HG03159 (cell line): Measurements from ENCODE around the gene ATIC.

ENCODE experiments used
- ATAC-seq: cut with Tn5 transposase; IDR thresholded peaks from one replicate; pipeline ENCODE4 v1.9.1; 2021; ENCODE audit warnings: mild to moderate bottlenecking, moderate library complexity; ENCODE audit not compliant: unreplicated experiment

Gene ATIC

GRCh38 chr2:215314896-215315295 is 3.0 kb downstream of the ATIC start:
- ATAC-seq: no peak

DNA sequence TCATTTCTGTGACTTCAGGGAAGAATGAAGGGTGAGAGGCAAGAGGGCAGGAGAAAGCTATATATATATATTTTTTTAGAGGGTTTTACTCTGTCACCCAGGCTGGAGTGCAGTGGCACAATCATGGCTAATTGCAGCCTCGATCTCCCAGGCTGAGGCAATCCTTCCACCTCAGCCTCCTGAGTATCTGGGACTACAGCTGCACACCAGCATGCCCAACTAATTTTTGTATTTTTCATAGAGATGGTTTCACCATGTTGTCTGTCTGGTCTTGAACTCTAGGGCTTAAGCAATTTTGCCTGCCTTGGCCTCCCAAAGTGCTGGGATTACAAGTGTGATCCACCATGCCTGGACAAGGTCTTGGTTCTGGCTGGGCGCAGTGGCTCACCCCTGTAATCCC is 3.4 kb downstream of the ATIC start:
- no peak for ATAC-seq

DNA sequence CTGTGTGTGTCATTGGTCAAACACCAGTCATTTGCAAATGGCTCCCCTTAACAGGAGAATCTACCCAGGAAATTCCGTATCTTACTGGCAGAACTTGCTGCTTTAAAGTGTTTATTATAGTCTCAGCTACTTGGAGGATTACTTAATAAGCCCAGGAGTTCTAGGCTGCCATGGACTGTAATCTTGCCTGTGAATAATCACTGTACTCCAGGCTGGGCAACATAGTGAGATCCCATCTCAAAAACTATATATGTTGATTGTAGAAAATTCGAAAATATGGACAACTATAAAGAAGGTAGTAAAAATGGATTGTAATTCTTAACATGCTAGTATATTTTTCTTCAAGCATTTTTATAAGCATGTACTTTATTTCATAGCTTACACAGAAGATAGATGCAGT is 4.5 kb downstream of the ATIC start:
- ATAC-seq: no peak

DNA sequence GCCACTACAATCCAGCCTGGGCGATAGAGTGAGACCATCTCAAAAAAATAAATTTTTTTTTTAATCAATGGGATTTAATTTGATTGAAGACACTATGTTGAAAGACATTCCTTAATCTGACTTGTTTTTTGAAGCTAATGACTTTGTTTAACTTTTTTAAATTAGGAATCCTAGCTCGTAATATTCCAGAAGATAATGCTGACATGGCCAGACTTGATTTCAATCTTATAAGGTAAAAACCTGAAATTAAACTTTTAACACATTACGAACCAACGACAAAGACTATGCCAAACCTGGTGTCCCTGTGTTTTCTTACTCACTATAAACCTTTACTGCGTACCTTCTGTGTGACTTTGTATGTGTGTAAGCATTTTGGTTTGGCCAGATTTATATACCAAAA is 7.6 kb downstream of the ATIC start:
- no peak for ATAC-seq

DNA sequence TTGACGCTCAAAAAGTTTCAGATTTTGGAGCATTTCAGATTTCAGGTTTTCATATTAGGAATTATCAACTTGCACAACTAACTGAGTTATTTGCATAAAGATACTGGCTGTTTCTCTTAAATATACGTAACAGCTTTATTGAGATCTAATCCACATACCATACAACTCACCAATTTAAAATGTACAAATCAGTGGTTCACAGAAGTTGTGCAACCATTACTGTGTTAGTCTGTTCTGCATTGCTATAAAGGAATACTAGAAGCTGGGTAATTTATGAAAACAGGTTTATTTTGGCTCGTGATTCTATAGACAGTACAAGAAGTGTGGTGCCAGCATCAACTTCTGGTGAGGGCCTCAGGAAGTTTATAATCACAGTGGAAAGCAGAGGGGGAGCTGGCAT is 8.2 kb downstream of the ATIC start:
- ATAC-seq: no peak

GRCh38 chr2:215320679-215321078 is 8.8 kb downstream of the ATIC start:
- ATAC-seq: no peak

- ATAC-seq: no peak
Observed at GRCh38 chr2:215324811-215325210, 13.0 kb downstream of the ATIC start.

- no peak for ATAC-seq
Observed at GRCh38 chr2:215328066-215328465, 16.2 kb downstream of the ATIC start.

DNA sequence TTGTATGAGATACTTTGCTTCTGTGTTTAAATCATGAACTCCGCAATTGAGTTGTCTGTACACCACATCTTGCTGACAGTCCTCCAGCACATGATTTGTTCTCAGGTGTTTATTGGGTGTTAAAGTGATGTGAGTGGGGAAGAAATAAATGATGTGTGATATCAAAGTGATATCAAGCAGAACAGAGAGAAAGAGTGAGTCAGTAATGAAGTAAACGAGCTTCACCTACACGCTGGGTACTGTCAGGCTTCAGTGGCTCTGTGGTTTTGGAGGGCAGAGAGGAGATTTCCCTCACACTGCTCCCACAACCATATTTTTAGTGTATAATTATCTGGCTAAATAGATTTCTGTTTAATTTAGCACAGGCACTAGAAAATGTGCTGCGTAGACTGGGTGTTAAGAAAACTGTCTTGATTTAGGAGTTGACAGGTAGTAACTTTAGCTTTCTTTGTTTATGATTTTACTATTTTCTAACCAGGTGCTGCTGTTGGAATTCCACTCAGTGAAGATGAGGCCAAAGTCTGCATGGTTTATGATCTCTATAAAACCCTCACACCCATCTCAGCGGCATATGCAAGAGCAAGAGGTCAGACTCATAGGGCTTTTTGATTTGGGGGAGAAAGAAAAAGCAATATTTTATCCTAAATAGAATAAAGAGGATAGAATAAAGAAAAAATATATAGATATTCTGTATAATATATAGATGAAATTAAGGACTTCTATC is 21.2 kb downstream of the ATIC start:
- ATAC-seq: no peak

- ATAC-seq: no peak
Observed at GRCh38 chr2:215338883-215339679, 27.2 kb downstream of the ATIC start.

DNA sequence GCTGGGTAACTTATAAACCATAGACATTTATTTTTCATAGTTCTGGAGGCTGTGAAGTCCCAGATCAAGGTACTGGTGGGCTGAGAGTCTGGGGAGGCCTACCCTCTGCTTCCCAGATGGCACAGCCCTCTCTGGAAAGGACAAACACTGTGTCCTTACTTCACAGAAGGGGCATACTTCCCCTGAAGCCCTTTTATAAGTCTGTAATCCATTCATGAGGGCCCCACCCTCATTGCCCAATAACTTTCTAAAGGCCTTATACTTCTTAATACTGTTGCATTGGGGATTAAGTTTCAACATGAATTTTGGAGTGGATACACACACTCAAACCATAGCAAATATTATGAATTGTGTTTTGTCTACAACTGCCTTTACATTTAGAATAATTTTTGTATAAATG is 36.0 kb downstream of the ATIC start:
- no peak for ATAC-seq

GRCh38 chr2:215352602-215353001 is 40.7 kb downstream of the ATIC start:
- no peak for ATAC-seq

DNA sequence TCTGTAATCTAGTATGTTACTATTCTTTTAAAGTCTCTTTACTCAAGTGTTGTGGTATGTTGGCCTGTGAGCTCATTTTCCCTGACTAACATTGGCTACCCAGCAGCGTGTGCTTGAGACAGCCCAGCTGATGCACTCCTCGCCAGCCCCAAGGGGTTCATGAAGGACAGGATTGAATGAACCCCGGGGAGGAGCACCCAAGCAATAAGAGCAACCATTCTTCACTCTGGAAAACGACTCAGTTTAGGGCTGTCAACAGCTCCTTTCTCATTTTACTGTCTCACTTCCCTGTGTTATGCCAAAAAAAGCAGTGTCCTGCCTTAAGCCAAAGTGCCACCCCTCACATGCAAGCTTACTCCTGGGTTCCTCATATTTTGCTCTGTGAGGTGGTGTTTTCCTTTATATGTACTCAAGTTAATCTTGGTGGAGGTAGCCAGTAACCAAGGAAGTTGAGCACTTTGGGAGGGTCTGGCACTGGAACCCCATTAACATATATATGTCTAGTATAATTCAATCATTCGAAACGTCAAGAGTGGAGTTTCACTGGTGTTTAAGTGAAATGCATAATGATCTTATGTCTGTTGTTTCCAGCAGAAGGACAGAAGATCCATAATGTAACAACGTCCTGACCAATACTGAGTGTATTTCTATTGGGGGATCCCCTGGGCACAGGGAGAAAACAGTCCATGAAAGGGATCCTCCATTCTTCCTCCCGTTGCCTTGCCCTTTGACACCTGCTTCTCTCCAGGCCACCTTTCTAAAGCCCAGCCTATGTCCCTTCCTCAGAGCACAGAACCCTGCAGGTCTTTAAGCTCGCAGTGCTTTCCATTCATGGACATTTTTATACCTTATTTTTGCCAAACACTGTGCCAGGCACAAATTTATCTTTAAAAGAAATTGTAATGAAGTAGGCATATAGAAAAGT is 43.2 kb downstream of the ATIC start:
- no peak for ATAC-seq

DNA sequence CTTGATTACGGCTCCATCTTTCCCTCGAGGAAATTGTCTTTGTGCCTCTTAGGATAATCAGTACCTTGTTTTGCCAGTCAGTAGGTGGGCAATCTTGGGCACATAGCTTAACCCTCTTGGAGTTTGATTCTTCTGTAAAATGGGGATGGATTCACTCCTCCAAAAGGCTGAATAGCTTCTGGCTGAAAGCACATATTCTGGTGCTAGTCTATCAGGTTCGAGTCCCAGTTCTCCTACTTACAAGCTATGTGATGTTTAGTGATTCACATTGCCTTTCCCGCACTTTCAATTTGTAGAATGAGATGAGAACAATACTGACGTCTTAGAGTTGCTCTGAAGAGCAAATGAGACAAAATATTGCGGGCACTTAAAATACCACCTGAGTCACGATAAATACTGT is 43.9 kb downstream of the ATIC start:
- ATAC-seq: no peak

GRCh38 chr2:215356334-215356947 is 44.6 kb downstream of the ATIC start:
- no peak for ATAC-seq

DNA sequence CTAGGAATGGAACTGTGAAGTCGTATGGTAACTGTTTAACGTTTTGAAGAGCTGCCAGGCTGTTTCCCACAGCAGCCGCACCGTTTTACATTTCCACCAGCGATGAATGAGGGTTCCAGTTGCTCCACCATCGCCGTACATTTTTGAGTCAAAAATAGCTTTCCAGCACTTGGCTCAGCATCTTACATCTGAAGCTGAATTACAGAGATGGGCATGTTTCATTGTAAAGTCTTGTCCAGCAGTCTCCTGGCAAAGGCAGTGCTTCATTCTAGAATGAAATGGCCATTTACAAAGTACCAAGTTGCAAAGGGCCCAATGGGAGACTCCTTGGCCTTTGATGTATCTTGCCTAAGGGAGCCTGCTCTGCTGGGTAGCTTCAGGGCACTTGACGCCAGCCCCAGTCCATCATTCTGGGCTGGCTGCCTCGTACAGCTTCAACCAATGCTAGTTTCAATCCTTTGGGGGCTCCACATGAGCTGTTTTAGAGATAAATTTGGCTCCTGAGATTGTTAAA is 45.1 kb downstream of the ATIC start:
- no peak for ATAC-seq

DNA sequence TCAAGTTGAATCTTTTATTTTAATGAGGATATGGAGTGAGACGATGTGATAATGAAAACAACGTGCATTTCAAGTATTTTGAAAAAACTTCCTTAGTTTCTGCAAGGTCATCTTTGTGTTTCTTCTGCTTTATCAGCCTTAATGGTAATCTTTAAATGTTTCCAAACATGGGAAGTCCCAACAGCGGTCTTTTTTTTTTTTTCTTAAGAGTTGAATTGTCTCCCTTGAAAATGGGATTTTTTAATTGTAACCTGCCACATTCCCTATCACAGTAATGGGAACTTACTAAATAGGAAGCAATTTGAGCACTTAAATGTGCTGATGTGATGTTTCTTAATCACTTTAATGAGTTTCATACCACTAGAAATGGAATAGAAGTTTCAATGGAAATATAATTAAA is 45.8 kb downstream of the ATIC start:
- ATAC-seq: no peak

DNA sequence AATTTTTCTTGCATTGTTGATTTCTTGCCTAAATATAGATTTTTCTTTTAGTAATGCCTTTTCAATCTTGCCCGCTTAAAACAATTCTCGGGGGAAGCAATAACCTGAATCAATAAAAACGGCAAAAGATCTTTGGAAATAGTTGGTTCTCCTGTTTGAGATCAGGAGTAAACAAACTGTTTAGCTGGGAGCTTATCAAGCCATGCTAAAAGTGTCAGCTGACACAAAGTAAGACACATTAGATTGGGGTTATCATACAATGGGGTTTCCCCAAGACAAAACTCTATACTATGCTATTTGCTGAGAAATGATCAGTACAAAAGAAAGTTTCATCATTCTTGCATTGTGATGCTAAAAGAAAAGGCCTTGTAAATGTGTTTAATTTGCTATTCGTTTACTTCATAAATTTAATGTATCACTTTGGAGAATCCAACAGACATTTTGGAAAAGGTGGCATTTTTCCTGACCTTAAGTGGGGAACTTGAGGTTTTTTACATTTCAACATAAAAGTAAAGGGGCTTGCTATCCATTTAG is 46.5 kb downstream of the ATIC start:
- ATAC-seq: no peak

- no peak for ATAC-seq
Observed at GRCh38 chr2:215358891-215359575, 47.2 kb downstream of the ATIC start.

DNA sequence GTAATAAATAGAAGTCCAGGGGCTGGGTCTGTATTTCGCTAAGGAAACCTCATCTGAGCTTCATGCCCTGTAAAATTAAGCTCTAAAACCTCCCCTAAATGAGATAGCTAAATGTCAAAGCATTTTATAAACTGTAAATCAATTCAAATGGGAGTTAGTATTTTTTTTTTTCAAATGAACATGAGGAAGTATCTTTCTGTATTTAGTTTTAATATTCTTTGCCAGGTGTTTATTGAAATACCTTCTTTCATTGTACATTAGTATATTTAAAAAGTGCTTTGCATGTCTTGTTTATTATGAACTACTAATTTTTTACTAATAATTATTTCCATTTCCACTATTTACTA is 47.7 kb downstream of the ATIC start:
- no peak for ATAC-seq
